Activated CD8-positive, alpha-beta memory T cell treated with anti-CD3 and anti-CD28 coated beads for 24 hours (primary cell): ENCODE results near the gene RHOA.

ENCODE experiments used
- DNase-seq: peaks from one replicate; pipeline ENCODE4 v3.0.0-alpha.2; 2020

RHOA gene

DNA sequence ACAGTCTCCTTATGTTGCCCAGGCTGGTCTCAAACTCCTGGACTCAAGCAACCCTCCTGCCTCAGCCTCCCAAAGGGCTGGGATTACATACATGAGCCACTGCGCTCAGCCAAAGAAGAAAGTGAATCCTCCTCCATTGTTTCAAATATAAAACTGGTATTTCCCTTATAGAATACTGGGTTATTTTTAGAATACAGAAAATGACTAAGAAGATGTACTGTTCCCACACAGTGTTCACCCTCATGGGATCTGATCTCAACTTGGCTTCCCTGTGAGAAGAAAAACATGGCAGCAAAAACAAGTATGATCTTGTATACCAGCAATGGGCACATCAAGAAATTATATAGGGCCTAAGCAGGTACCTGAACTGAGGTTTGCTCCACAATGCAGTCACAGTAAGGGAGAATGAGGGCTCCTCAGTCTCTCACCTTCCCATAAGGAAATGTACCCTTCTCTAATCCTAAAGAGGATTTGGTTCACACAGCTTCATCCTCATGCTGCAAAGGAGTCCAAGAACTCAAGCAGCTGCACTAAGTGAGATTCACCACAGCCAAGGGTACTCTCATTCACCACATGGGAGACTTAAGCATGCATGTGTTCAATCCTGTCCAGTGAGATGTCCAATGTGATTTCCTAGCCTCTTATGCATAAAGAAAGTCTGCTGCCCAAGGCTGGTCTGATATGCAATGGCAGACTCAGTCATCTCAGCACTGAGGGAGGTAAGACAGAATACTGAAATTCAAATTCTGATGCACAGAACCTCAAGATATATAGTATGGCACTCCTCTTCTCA is 97.7 kb downstream of the RHOA start:
- no peak for DNase-seq

DNA sequence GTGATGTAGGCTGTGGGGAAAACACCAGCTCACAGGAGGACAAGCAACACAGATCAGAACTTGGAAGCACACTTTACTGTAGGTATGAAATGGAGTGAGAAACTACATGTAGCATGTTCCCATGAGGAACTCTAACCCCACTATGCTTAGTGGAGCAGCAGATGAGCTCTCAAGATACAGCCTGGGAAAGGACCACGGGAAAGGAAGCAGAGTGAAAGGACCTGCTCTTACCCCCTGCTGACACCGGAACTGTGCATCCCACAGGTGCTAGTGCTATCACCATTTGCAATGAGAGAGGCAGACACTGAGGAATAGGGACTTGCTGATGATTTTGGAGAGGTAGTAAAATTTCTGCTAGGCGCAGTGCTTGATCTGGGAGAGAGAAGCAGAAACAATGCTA is 100.5 kb downstream of the RHOA start:
- DNase-seq: no peak

DNA sequence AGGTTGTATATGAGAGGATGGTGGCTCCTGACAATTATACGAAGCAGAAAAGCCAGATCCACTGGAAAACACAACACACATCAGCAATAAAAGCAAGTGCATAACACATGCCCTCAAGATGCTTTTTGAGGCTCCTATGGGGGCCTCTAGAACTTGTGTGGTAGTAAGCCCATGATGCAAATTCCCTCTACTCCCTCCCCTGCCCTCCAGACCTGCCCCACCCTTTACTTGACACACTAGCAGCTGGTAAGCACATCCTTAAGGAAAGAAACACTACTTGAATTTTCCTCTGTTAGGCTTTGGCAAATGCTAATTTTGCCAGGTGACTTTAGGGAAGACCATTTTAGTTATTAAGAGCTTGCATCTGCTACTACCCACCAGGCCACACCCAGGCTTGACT is 101.1 kb downstream of the RHOA start:
- DNase-seq: no peak
